Measurements from ENCODE around the gene FAM131A. TPM values are rescaled to one million over a fixed set of nuclear protein-coding genes. Genes with fewer than 3 reads are reported as not detected.

Gene FAM131A
- total RNA-seq, 1 donor from 2014 or later, result 14.0 TPM

DNA sequence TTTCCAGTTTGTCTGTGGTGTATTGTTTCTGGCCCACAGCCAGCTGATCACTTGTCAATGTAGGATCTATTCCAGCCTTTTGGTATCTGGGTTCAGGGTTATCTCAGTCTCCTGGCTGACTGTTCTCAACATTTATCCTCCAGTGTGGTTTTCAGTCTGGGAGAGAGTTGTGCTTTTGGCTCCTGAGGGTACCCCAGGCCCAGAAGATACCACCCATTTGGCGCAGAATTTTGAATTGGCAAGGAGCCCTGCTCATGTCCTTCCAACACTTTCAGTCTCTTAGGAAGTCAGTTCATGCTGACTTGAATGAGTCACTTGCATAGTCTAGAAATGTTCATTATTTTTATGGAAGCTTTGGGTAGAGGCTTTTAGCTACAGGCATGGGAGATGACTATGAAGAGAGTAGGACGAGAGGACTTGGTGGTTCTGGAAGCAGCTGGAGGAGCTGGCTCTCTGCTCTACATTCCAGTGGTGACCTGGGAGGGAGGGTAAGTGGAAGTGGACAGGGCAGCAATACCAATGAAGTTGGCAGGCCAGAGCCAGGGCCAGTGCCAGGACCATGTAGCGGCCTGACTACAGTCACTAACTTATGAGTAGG, 31.3 kb downstream of the FAM131A start:
- Histone ChIP-seq H3K27me3 (ENCODE audit: control insufficient read depth, insufficient read depth, low read length) (peaks cover 7% of the 10 kb centered on the region), H3K36me3 (ENCODE audit: control insufficient read depth, insufficient read depth, low read length) (peaks cover 7% of the 10 kb centered on the region), H3K4me3 (ENCODE audit: low read depth, low read length) (no peak overlapping the region)
- DNase-seq (ENCODE audit: low read depth), result no peak
- TF ChIP-seq CTCF (IDR thresholded peaks at IDR 0.05; ENCODE audit: insufficient read depth, low read length, poor library complexity, severe bottlenecking), result no peak

DNA sequence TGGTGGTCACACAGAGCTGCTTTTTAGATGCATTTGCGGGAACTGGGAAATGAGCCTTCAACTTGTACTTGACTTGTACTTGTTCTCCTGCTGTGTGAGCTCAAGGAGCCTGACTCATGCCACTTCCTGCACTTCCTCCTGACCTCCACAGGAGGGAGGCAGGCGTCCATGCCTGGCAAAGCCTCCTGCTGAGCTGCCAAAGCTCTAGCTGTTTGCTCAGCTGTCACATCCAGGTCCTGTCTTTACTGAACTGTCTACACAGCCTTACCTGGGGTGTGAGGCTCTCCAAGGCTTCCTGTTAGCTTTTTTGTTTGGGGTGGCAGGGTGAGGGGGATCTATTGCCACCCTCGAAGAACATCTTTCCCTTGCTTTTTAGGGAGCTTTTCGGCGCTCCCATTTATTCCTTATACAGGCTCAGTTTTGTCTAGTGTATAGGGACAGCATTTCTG, 34.2 kb downstream of the FAM131A start:
- TF ChIP-seq CTCF (IDR thresholded peaks at IDR 0.05; ENCODE audit: insufficient read depth, low read length, poor library complexity, severe bottlenecking), result peak; percentile 98
- peak; percentile 57 for DNase-seq (ENCODE audit: low read depth)
- no peak overlapping the region for H3K4me3 ChIP-seq (ENCODE audit: low read depth, low read length)
- H3K27me3 ChIP-seq (ENCODE audit: control insufficient read depth, insufficient read depth, low read length), result peaks cover 15% of the 10 kb centered on the region
- peaks cover 7% of the 10 kb centered on the region for H3K36me3 ChIP-seq (ENCODE audit: control insufficient read depth, insufficient read depth, low read length)

DNA sequence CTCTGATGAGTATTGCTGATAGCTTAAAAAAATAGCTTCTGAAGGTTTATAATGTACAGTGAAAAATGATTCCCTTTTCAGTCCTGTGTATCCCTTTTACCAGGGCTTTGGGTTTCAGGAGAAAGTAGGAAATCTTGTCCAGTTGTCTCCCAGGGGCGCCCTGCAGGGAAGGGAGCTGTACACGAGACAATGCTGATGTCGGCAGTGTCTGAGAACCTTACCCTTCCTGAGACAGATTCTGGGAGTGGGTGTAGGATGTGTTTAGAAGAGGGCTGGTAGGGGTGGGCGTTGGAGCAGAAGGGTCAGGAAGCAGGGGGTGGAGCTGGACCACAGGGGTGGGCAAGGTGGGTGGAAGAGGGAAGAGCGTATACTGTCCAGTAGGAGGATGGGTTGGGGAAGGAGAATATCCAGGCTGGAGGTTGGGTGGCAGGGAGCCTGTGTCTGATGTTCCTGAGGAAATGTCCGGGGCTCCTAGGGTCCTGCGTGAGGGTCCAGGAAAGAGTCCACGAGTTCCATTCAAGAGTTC, 35.0 kb downstream of the FAM131A start:
- Histone ChIP-seq H3K36me3 (ENCODE audit: control insufficient read depth, insufficient read depth, low read length) (peaks cover 6% of the 10 kb centered on the region), H3K4me3 (ENCODE audit: low read depth, low read length) (no peak overlapping the region), H3K27me3 (ENCODE audit: control insufficient read depth, insufficient read depth, low read length) (peaks cover 22% of the 10 kb centered on the region)
- no peak for DNase-seq (ENCODE audit: low read depth)
- TF ChIP-seq CTCF (IDR thresholded peaks at IDR 0.05; ENCODE audit: insufficient read depth, low read length, poor library complexity, severe bottlenecking), result no peak

DNA sequence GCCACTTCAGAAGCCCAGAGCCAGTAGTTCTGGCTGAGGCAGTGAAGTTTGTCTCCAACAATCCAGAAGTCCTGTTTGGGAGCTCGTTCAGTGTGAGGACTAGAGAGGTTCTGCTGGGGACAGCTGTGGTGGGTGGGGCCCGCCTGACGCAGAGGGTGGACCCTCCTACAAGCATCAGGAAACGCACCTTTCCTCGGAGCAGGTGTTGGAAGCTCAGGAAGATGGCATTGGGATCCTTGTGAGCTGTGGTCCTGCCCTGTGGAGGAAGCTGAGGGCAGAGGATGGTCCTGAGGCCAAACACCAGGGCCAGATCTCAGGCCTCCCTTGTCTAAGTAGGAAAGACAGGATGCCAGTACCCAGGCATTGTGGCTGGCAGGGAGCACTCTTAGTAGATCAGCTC, 35.5 kb downstream of the FAM131A start:
- Histone ChIP-seq H3K36me3 (ENCODE audit: control insufficient read depth, insufficient read depth, low read length) (peaks cover 5% of the 10 kb centered on the region), H3K27me3 (ENCODE audit: control insufficient read depth, insufficient read depth, low read length) (peaks cover 27% of the 10 kb centered on the region), H3K4me3 (ENCODE audit: low read depth, low read length) (no peak overlapping the region)
- TF ChIP-seq CTCF (IDR thresholded peaks at IDR 0.05; ENCODE audit: insufficient read depth, low read length, poor library complexity, severe bottlenecking), result no peak
- DNase-seq (ENCODE audit: low read depth), result no peak

DNA sequence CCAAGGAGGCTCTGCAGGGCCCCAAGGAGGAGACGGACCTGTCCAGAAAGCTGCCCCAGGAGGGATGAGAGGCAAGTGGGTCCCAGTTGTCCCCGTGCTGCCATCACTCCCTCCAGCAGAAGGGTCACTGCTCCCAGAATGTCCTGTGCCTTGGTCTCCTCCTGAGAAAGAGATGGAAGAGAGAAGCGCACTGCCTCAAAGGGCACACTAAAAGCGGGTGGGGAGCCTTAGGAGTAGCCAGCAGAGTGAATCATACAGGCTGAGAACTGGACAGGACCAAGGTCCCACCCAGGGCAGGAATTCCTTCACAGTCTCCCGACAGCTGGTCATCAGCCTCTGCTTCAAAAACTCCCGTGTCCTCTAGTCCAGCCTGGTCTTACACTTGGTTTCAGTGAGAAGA, 36.0 kb downstream of the FAM131A start:
- peaks cover 3% of the 10 kb centered on the region for H3K36me3 ChIP-seq (ENCODE audit: control insufficient read depth, insufficient read depth, low read length)

More for the DNA sequence above, 36.0 kb downstream of the FAM131A start:
- no peak for TF ChIP-seq CTCF (IDR thresholded peaks at IDR 0.05; ENCODE audit: insufficient read depth, low read length, poor library complexity, severe bottlenecking)
- Histone ChIP-seq H3K27me3 (ENCODE audit: control insufficient read depth, insufficient read depth, low read length) (peaks cover 31% of the 10 kb centered on the region), H3K4me3 (ENCODE audit: low read depth, low read length) (no peak overlapping the region)
- no peak for DNase-seq (ENCODE audit: low read depth)

Measured in kidney epithelial cell (primary cell).